Activated CD8-positive, alpha-beta memory T cell treated with anti-CD3 and anti-CD28 coated beads, Interleukin-2, amount 50 U/mL, for 24 hours (primary cell): ENCODE results near the gene ADARB2.

ENCODE experiments used
- DNase-seq: peaks from one replicate; pipeline ENCODE4 v3.0.0-alpha.2; 2020; ENCODE audit errors: extremely low read depth

The ADARB2 gene

GRCh38 chr10:1293636-1294435 lies 443.5 kb downstream of the ADARB2 start:
- DNase-seq: no peak

- no peak for DNase-seq
These were observed 444.2 kb downstream of the ADARB2 start for GRCh38 chr10:1293157-1293556.

GRCh38 chr10:1292611-1293031 lies 444.7 kb downstream of the ADARB2 start:
- no peak for DNase-seq

- no peak for DNase-seq
These were observed 445.9 kb downstream of the ADARB2 start for GRCh38 chr10:1291178-1292090.

- no peak for DNase-seq
These were observed 447.3 kb downstream of the ADARB2 start for GRCh38 chr10:1290071-1290471.

GRCh38 chr10:1289591-1289990 lies 447.7 kb downstream of the ADARB2 start:
- DNase-seq: no peak

GRCh38 chr10:1287971-1288401 lies 449.3 kb downstream of the ADARB2 start:
- DNase-seq: no peak

GRCh38 chr10:1287487-1287886 lies 449.8 kb downstream of the ADARB2 start:
- DNase-seq: no peak

GRCh38 chr10:1284076-1284475 lies 453.2 kb downstream of the ADARB2 start:
- no peak for DNase-seq

- no peak for DNase-seq
These were observed 455.9 kb downstream of the ADARB2 start for GRCh38 chr10:1281405-1281782.

- DNase-seq: no peak
These were observed 456.6 kb downstream of the ADARB2 start for GRCh38 chr10:1280466-1281404.

GRCh38 chr10:1278306-1278705 lies 459.0 kb downstream of the ADARB2 start:
- DNase-seq: no peak

GRCh38 chr10:1274701-1275544 lies 462.4 kb downstream of the ADARB2 start:
- no peak for DNase-seq

- DNase-seq: no peak
These were observed 463.1 kb downstream of the ADARB2 start for GRCh38 chr10:1274111-1274661.

GRCh38 chr10:1273372-1274105 lies 463.8 kb downstream of the ADARB2 start:
- DNase-seq: no peak

GRCh38 chr10:1272777-1273161 lies 464.6 kb downstream of the ADARB2 start:
- no peak for DNase-seq

GRCh38 chr10:1272079-1272776 lies 465.1 kb downstream of the ADARB2 start:
- no peak for DNase-seq

- no peak for DNase-seq
These were observed 466.4 kb downstream of the ADARB2 start for GRCh38 chr10:1270906-1271305.

- no peak for DNase-seq
These were observed 466.8 kb downstream of the ADARB2 start for GRCh38 chr10:1270490-1270889.
